ENCODE results near the gene VAMP1. TPM values are rescaled to one million over a fixed set of nuclear protein-coding genes. Genes with fewer than 3 reads are reported as not detected.

The VAMP1 gene
- total RNA-seq, result 1.8 and 2.9 TPM in 2 replicates

DNA sequence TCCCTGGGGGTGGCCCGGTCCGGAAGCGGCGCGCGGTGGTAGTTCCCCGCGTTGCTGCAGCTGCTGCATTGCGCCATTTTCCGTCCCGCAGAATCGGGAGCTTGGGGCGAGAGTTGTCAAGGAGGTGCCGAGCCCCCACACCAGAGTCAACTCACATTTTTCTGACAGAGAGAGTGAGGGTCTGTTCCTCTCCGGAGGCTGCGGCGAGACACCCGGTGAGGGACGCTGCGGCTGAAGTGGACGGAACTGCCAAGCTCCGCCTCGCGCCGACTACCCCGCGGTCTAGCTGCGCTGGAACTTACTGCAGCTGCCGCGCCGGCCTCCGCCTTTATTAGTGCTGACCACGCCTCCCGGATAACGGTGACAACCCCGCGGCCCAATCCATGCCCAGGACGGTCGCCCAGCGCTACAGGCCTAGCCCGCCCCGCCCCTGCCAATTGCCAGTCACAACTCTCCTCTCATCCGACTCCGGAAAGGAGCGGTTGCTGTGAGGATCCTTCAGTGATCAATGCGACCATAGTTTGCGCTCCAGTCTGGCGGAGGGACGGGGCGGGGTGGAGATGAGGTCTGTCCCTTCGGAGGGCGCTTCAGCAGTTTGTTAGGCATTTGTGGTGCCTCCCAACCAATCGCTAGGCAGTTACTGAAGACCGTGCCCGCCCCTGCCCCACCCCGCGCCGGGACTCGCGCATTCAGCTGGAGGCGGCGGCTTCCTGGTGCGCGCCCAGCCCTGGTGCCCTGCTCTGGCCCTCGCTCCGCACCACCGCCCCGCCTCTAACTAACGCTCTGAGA, at the start of gene VAMP1:
Gene VAMP1, minus strand, starts transcription at position 303 of the 789 bp plus-strand sequence. Its CDS starts 146 bp downstream, at position 157.

GRCh38 chr12:6493497-6494257, 23.2 kb upstream of the VAMP1 start, which contains the start of gene NCAPD2:
Gene NCAPD2 (plus strand): TSS chr12:6494102. CDS start chr12:6495099, 997 bp downstream.

GRCh38 chr12:6492838-6493496, 22.5 kb upstream of the VAMP1 start, which contains the start of gene MRPL51:
Gene MRPL51 (minus strand): TSS chr12:6493262. CDS start chr12:6493136, 126 bp downstream.

DNA sequence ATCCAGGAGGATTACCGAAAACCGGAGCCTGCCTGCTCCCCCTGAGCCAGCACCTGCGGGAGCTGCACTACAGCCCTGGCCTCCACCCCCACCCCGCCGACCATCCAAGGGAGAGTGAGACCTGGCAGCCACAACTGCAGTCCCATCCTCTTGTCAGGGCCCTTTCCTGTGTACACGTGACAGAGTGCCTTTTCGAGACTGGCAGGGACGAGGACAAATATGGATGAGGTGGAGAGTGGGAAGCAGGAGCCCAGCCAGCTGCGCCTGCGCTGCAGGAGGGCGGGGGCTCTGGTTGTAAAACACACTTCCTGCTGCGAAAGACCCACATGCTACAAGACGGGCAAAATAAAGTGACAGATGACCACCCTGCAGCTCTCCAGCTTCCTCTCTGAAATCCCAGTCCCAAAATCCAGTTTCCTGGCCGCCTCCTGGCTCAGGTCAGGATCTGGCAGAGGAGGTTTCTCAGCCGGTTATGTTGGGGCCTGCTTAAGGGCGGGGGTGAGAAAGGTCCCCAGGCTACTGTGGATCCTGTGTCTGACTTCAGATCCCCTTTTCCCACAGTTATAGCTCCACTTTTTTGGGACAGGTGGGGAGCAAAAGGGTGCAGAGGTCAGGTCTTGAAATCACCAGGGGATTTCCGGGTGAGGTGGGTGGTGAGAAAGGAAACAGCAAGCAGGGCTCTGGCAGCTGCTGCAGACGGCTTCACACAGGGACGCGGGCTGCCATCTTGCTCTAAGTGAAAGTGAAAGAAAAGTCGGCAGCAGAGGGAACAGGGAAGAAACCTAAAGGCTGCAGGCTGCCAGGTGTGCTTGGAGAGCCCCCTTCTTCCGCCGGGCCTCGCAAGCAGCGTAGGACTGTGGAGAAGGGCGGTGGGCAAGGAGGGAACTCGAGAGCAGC, 18.9 kb downstream of the VAMP1 start, which contains the start of gene TAPBPL:
Gene TAPBPL, plus strand, starts transcription at position 695 of the 897 bp plus-strand sequence. CDS start 207 bp downstream, outside the sequence.

GRCh38 chr12:6444704-6445688, 25.5 kb downstream of the VAMP1 start, which contains the start of gene CD27:
Gene CD27 (plus strand): TSS chr12:6444955. CDS start chr12:6445096, 141 bp downstream.

Other genes starting within 250 kb of the VAMP1 start
- gene PLEKHG6, start 160.0 kb downstream of the VAMP1 start, total RNA-seq, result 21.9 and 24.0 TPM in 2 replicates
- 149 and 283 TPM in 2 replicates for gene TNFRSF1A, start 128.6 kb downstream of the VAMP1 start, total RNA-seq
- 88.7 and 91.7 TPM in 2 replicates for gene SCNN1A, start 95.1 kb downstream of the VAMP1 start, total RNA-seq
- gene LTBR, start 86.5 kb downstream of the VAMP1 start, total RNA-seq, result 197 and 205 TPM in 2 replicates
- gene CD27, start 25.7 kb downstream of the VAMP1 start, total RNA-seq, result not detected in 2 replicates
- gene TAPBPL, start 18.6 kb downstream of the VAMP1 start, total RNA-seq, result 2.5 and 3.0 TPM in 2 replicates
- 116 and 153 TPM in 2 replicates for gene MRPL51, start 22.6 kb upstream of the VAMP1 start, total RNA-seq
- gene NCAPD2, start 23.4 kb upstream of the VAMP1 start, total RNA-seq, result 87.6 and 120 TPM in 2 replicates
- 8,018 and 11,435 TPM in 2 replicates for gene GAPDH, start 63.8 kb upstream of the VAMP1 start, total RNA-seq
- gene IFFO1, start 85.4 kb upstream of the VAMP1 start, total RNA-seq, result 1.8 and 3.3 TPM in 2 replicates
- gene NOP2, start 97.6 kb upstream of the VAMP1 start, total RNA-seq, result 46.7 and 47.1 TPM in 2 replicates
- 180 and 243 TPM in 2 replicates for gene CHD4, start 136.7 kb upstream of the VAMP1 start, total RNA-seq
- 16.6 TPM in 2 replicates for gene LPAR5, start 165.3 kb upstream of the VAMP1 start, total RNA-seq
- gene ACRBP, start 176.8 kb upstream of the VAMP1 start, total RNA-seq, result 0.28 TPM in 1 of 2 replicates, not detected in the other
- gene ING4, start 192.4 kb upstream of the VAMP1 start, total RNA-seq, result 19.8 and 24.4 TPM in 2 replicates
- 15.1 and 21.8 TPM in 2 replicates for gene ZNF384, start 218.7 kb upstream of the VAMP1 start, total RNA-seq
- gene PIANP, start 230.1 kb upstream of the VAMP1 start, total RNA-seq, result not detected in 2 replicates

Data from airway epithelial cell (primary cell).